ENCODE measurements around the gene HMOX1.

DNA sequence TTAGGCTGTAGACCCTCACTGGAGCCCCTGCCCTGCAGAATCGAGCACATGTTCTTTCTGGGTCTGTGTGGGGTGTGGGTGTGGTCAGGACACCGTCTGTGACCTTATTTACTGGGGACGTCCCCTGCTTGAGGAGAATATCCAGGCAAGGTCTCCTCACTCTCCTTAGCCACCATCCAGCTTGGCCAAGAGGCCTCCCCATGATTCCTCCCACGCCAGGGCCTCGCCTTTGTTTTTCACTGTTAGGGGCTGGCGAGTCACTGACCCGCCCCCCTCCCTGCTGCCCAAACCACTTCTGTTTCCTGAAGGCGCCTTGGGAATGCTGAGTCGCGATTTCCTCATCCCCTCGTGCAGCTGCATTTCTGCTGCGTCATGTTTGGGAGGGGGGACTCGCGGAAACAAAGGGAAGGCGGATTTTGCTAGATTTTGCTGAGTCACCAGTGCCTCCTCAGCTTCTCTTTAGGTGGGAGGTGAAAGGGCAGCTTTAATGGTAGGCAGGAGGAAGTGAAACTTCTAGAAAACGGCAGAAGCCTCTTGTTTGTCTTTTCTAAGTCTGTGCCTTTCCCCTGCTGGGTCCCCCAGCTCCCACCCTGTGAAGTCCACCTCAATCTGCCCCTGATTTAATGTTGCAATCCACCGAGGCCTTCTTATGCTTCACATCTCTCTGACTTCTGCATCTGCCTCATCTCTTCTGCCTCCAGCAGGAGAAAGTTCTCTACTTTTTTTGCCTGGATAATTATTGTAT, 4.0 kb upstream of the HMOX1 start:
- TF ChIP-seq, protein P1, sequence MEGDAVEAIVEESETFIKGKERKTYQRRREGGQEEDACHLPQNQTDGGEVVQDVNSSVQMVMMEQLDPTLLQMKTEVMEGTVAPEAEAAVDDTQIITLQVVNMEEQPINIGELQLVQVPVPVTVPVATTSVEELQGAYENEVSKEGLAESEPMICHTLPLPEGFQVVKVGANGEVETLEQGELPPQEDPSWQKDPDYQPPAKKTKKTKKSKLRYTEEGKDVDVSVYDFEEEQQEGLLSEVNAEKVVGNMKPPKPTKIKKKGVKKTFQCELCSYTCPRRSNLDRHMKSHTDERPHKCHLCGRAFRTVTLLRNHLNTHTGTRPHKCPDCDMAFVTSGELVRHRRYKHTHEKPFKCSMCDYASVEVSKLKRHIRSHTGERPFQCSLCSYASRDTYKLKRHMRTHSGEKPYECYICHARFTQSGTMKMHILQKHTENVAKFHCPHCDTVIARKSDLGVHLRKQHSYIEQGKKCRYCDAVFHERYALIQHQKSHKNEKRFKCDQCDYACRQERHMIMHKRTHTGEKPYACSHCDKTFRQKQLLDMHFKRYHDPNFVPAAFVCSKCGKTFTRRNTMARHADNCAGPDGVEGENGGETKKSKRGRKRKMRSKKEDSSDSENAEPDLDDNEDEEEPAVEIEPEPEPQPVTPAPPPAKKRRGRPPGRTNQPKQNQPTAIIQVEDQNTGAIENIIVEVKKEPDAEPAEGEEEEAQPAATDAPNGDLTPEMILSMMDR (conservative IDR thresholded peaks at IDR 0.05): no peak
- TF ChIP-seq ZFX (IDR thresholded peaks at IDR 0.05): no peak

Measured in C4-2B (cell line).